ENCODE measurements around the gene SYNJ2. TPM values are rescaled to one million over a fixed set of nuclear protein-coding genes. Genes with fewer than 3 reads are reported as not detected.
"Not testable (repeated sequence)": the region's sequence is repeated elsewhere in the genome, so short reads cannot be mapped to it uniquely, and the experiment has no call there.

SYNJ2 gene
- total and polyA plus RNA-seq, 3 donors from 2014 or later, result 5.8 to 17.7 (median 7.6) TPM

GRCh38 chr6:157944983-157945931 lies 36.4 kb upstream of the SYNJ2 start:
- Histone ChIP-seq H3K4me1 (no peaks in the 10 kb centered on the region), H3K36me3 (ENCODE audit: low read depth, missing control alignments) (no peaks in the 10 kb centered on the region), H3K27ac (no peak overlapping the region), H3K27me3 (no peaks in the 10 kb centered on the region), H3K4me3 (no peak overlapping the region), H3K9me3 (no peaks in the 10 kb centered on the region)
- TF ChIP-seq POLR2A (IDR thresholded peaks at IDR 0.05) (no peak), CTCF (IDR thresholded peaks at IDR 0.05) (no peak)
- intact Hi-C loops (cut with DNase I; ENCODE audit: low total_unique reads), result no loop called here
- 85 to 89% methylated on average over 11 to 14 of the region's 14 CpGs for WGBS, 2 donors
- DNase-seq, result no peak

GRCh38 chr6:157946053-157946617 lies 35.5 kb upstream of the SYNJ2 start:
- WGBS, 2 donors, result 86 to 87% methylated on average over 6 of the region's 6 CpGs
- intact Hi-C loops (cut with DNase I; ENCODE audit: low total_unique reads), result no loop called here
- no peak overlapping the region for H3K27ac ChIP-seq

GRCh38 chr6:157946865-157947532 lies 34.7 kb upstream of the SYNJ2 start:
- Histone ChIP-seq H3K9me3 (no peaks in the 10 kb centered on the region), H3K4me3 (no peak overlapping the region), H3K4me1 (no peaks in the 10 kb centered on the region), H3K36me3 (ENCODE audit: low read depth, missing control alignments) (no peaks in the 10 kb centered on the region), H3K27ac (no peak overlapping the region), H3K27me3 (no peaks in the 10 kb centered on the region)
- DNase-seq, result peak; percentile 43
- WGBS, 2 donors, result 48 to 50% methylated on average over 5 of the region's 5 CpGs
- intact Hi-C loops (cut with DNase I; ENCODE audit: low total_unique reads), result no loop called here
- TF ChIP-seq CTCF (IDR thresholded peaks at IDR 0.05), result peak; percentile 37 to 57 (median 47)
- TF ChIP-seq POLR2A (IDR thresholded peaks at IDR 0.05), result no peak

More at GRCh38 chr6:157946053-157946617, 35.5 kb upstream of the SYNJ2 start:
- Histone ChIP-seq H3K27me3 (no peaks in the 10 kb centered on the region), H3K4me1 (no peaks in the 10 kb centered on the region), H3K36me3 (ENCODE audit: low read depth, missing control alignments) (no peaks in the 10 kb centered on the region), H3K9me3 (no peaks in the 10 kb centered on the region), H3K4me3 (no peak overlapping the region)
- DNase-seq, result no peak
- TF ChIP-seq CTCF (IDR thresholded peaks at IDR 0.05) (no peak), POLR2A (IDR thresholded peaks at IDR 0.05) (no peak)

- H3K27ac ChIP-seq; H3K4me3 ChIP-seq; H3K4me1 ChIP-seq; H3K27me3 ChIP-seq; intact Hi-C loops (cut with DNase I; ENCODE audit: low total_unique reads); DNase-seq; H3K9me3 ChIP-seq; H3K36me3 ChIP-seq (ENCODE audit: low read depth, missing control alignments): not testable (repeated sequence)
- 72 to 75% methylated on average over 1 of the region's 1 CpG for WGBS, 2 donors
Observed at GRCh38 chr6:157950899-157951298, 30.8 kb upstream of the SYNJ2 start.

- H3K27me3 ChIP-seq, result no peaks in the 10 kb centered on the region
- no peak overlapping the region for H3K4me3 ChIP-seq
- DNase-seq, result no peak
- H3K36me3 ChIP-seq (ENCODE audit: low read depth, missing control alignments), result no peaks in the 10 kb centered on the region
- 86% methylated on average over 9 of the region's 9 CpGs for WGBS, 2 donors
- H3K27ac ChIP-seq, result no peak overlapping the region
- H3K9me3 ChIP-seq, result no peaks in the 10 kb centered on the region
- TF ChIP-seq CTCF (IDR thresholded peaks at IDR 0.05) (no peak), POLR2A (IDR thresholded peaks at IDR 0.05) (no peak)
- H3K4me1 ChIP-seq, result no peaks in the 10 kb centered on the region
- intact Hi-C loops (cut with DNase I; ENCODE audit: low total_unique reads), result no loop called here
Observed at GRCh38 chr6:157951828-157952227, 29.8 kb upstream of the SYNJ2 start.
